Natural killer cell treated with Interleukin-12 subunit alpha and Interleukin-12 subunit beta and Interleukin-15 and Interleukin-18, amount 100 ng/mL, for 72 hours (primary cell): ENCODE data around the gene PVR. TPM values are rescaled to one million over a fixed set of nuclear protein-coding genes. Genes with fewer than 3 reads are reported as not detected.
"Not testable (repeated sequence)": the region's sequence is repeated elsewhere in the genome, so short reads cannot be mapped to it uniquely, and the experiment has no call there.

ENCODE experiments used
- ATAC-seq, 2 donors: fragments of 150-1000 bp; cut with Tn5 transposase in 1 of 2; sonication (Bioruptor Pico), chemical (Tn5 transposase) in 1 of 2; 2 replicates each; pipeline ENCODE4 v1.10.0; 2021
- DNase-seq: peaks from one replicate; pipeline ENCODE4 v3.0.0; 2022; ENCODE audit warnings: low spot score
- H3K27ac Mint-ChIP-seq, 2 donors: 1 replicate in 1 of 2; 2 replicates in 1 of 2; pipeline ENCODE4 v1.8.0; 2022; ENCODE audit warnings: mixed read lengths in 2 of 2, mild to moderate bottlenecking in 1 of 2, moderate library complexity in 1 of 2
- H3K27me3 Mint-ChIP-seq, 2 donors: 1 replicate in 1 of 2; 2 replicates in 1 of 2; pipeline ENCODE4 v1.8.0; 2022; ENCODE audit warnings: mixed read lengths in 2 of 2
- H3K36me3 Mint-ChIP-seq: one replicate; pipeline ENCODE4 v1.8.0; 2022; ENCODE audit warnings: mixed read lengths
- H3K4me1 Mint-ChIP-seq, 2 donors: 1 replicate in 1 of 2; 2 replicates in 1 of 2; pipeline ENCODE4 v1.8.0; 2022; ENCODE audit warnings: low read depth in 2 of 2, mixed read lengths in 2 of 2, mild to moderate bottlenecking in 1 of 2
- H3K4me3 Mint-ChIP-seq: one replicate; pipeline ENCODE4 v1.8.0; 2022; ENCODE audit warnings: mixed read lengths
- H3K9me3 Mint-ChIP-seq: 2 replicates; pipeline ENCODE4 v1.8.0; 2022; ENCODE audit warnings: mixed read lengths
- total RNA-seq, 2 donors: library from RNA; stranded (reverse); gene quantifications; one replicate each; pipeline ENCODE4 v1.2.3, GENCODE V29; 2022

PVR gene
- total RNA-seq, 2 donors from 2014 or later = 11.7 to 20.3 TPM

- Mint-ChIP-seq H3K27me3 (no peaks in the 10 kb centered on the region), H3K27ac (peak overlapping the region in 1 of 2 donors; percentile 57), H3K4me3 (no peak overlapping the region), H3K4me1 (peaks cover 13 to 22% of the 10 kb centered on the region in 2 donors), H3K9me3 (no peaks in the 10 kb centered on the region), H3K36me3 (no peaks in the 10 kb centered on the region)
- ATAC-seq (no peak), DNase-seq (no peak)
Observed at GRCh38 chr19:44609219-44609618, 34.5 kb upstream of the PVR start.

GRCh38 chr19:44610497-44610896, 33.2 kb upstream of the PVR start:
- not testable (repeated sequence) for H3K27me3 Mint-ChIP-seq, H3K36me3 Mint-ChIP-seq, H3K4me3 Mint-ChIP-seq, DNase-seq, H3K27ac Mint-ChIP-seq, H3K9me3 Mint-ChIP-seq, ATAC-seq
- H3K4me1 Mint-ChIP-seq = peaks cover 13 to 22% of the 10 kb centered on the region in 2 donors

- Mint-ChIP-seq H3K9me3 (no peaks in the 10 kb centered on the region), H3K27ac (no peak overlapping the region), H3K4me3 (no peak overlapping the region), H3K36me3 (no peaks in the 10 kb centered on the region), H3K4me1 (peaks cover 13 to 21% of the 10 kb centered on the region in 2 donors), H3K27me3 (no peaks in the 10 kb centered on the region)
- ATAC-seq (no peak), DNase-seq (no peak)
Observed at GRCh38 chr19:44611812-44612295, 31.9 kb upstream of the PVR start.

GRCh38 chr19:44613295-44614178, 30.2 kb upstream of the PVR start, which contains the start of gene IGSF23:
Gene IGSF23 (plus strand): TSS chr19:44613563. CDS start chr19:44613646, 83 bp downstream.
- DNase-seq = no peak
- Mint-ChIP-seq H3K4me1 (peaks cover 0 to 6% of the 10 kb centered on the region in 2 donors), H3K36me3 (no peaks in the 10 kb centered on the region), H3K9me3 (no peaks in the 10 kb centered on the region), H3K27me3 (no peaks in the 10 kb centered on the region), H3K4me3 (no peak within 1 kb of the TSS), H3K27ac (no peak within 1 kb of the TSS)
- ATAC-seq = no peak

DNA sequence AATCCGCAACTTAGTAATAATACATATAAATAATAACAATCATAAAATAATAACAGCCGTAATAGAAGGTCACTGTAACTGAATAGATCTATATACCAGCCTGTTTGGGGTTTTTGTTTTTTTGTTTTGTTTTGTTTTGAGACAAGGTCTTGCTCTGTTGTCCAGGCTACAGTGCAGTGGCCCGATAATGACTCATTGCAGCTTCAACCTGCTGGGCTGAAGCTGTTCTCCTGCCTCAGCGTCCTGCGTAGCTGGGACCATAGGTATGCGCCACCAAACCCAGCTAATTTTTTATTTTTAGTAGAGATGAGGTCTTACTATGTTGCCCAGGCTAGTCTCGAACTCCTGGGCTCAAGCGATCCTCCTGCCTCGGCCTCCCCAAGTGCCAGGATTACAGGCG, 29.4 kb upstream of the PVR start:
- H3K27ac Mint-ChIP-seq = no peak overlapping the region
- no peaks in the 10 kb centered on the region for H3K9me3 Mint-ChIP-seq
- no peak overlapping the region for H3K4me3 Mint-ChIP-seq
- no peaks in the 10 kb centered on the region for H3K36me3 Mint-ChIP-seq
- ATAC-seq (no peak), DNase-seq (no peak)
- no peaks in the 10 kb centered on the region for H3K27me3 Mint-ChIP-seq
- H3K4me1 Mint-ChIP-seq = peaks cover 0 to 2% of the 10 kb centered on the region in 2 donors

- no peak overlapping the region for H3K4me3 Mint-ChIP-seq
- ATAC-seq (no peak), DNase-seq (no peak)
- no peak overlapping the region for H3K27ac Mint-ChIP-seq
- no peaks in the 10 kb centered on the region for H3K36me3 Mint-ChIP-seq
- H3K9me3 Mint-ChIP-seq = no peaks in the 10 kb centered on the region
- H3K27me3 Mint-ChIP-seq = no peaks in the 10 kb centered on the region
- H3K4me1 Mint-ChIP-seq = no peaks in the 10 kb centered on the region
Observed at GRCh38 chr19:44615863-44616247, 27.9 kb upstream of the PVR start.

GRCh38 chr19:44617110-44617880, 26.4 kb upstream of the PVR start:
- Mint-ChIP-seq H3K4me3 (no peak overlapping the region), H3K27ac (no peak overlapping the region), H3K36me3 (no peaks in the 10 kb centered on the region), H3K4me1 (no peaks in the 10 kb centered on the region), H3K27me3 (no peaks in the 10 kb centered on the region), H3K9me3 (no peaks in the 10 kb centered on the region)
- no peak for DNase-seq
- ATAC-seq = no peak

DNA sequence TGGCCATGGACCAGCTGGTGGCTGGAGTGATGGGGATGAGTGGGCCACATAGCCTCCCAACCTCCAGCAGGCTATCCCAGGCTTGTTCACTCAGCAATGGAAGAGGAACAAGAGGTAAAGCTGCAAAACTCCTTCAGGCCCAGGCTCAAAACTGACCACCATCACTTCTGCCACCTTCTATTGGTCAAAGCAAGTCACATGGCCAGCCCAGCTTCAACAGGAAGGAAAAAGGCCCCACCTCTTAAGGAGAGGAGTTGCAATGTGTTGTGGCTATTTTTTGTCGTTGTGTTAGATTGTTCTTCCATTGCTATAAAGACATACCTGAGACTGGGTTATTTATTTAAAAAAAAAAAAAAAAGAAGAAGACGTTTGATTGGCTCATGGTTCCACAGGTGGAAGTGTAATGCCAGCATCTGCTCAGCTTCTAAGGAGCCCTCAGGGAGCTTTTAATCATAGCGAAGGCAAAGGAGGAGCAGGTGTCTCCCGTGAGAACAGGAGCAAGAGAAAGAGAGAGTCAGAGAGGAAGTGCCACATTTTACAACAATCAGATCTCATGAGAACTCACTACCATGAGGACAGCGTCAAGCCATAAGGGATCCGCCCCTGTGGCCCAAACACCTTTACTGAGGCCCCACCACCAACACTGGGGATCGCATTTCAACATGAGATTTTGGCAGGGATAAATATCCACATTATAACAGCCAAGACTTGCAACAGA, 24.9 kb upstream of the PVR start:
- H3K36me3 Mint-ChIP-seq = no peaks in the 10 kb centered on the region
- H3K4me3 Mint-ChIP-seq = no peak overlapping the region
- peaks cover 0 to 1% of the 10 kb centered on the region in 2 donors for H3K27me3 Mint-ChIP-seq
- H3K9me3 Mint-ChIP-seq = no peaks in the 10 kb centered on the region
- no peaks in the 10 kb centered on the region for H3K4me1 Mint-ChIP-seq
- DNase-seq (no peak), ATAC-seq (no peak)
- no peak overlapping the region for H3K27ac Mint-ChIP-seq

- Mint-ChIP-seq H3K4me3 (no peak overlapping the region), H3K9me3 (no peaks in the 10 kb centered on the region), H3K4me1 (no peaks in the 10 kb centered on the region), H3K27me3 (peaks cover 0 to 8% of the 10 kb centered on the region in 2 donors), H3K27ac (no peak overlapping the region), H3K36me3 (no peaks in the 10 kb centered on the region)
- no peak for DNase-seq
- no peak for ATAC-seq
Observed at GRCh38 chr19:44620667-44621066, 23.0 kb upstream of the PVR start.

DNA sequence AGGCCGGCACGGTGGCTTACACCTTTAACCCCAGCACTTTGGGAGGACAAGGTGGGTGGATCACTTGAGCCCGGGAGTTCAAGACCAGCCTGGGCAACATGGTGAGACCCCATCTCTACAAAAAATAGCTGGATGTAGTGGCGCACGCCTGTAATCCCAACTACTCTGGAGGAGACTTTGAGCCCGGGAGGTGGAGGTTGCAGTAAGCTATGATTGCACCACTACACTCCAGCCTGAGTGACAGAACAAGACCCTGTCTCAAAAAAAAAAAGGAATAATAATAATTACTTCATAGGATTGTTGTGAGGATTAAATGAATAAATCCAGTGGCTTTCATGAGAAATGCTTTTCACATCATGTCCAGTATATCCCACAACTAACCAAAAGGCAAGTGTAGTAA, 22.3 kb upstream of the PVR start:
- H3K4me3 Mint-ChIP-seq = no peak overlapping the region
- H3K36me3 Mint-ChIP-seq = no peaks in the 10 kb centered on the region
- H3K27ac Mint-ChIP-seq = no peak overlapping the region
- no peak for ATAC-seq
- no peaks in the 10 kb centered on the region for H3K4me1 Mint-ChIP-seq
- no peak for DNase-seq
- no peaks in the 10 kb centered on the region for H3K9me3 Mint-ChIP-seq
- H3K27me3 Mint-ChIP-seq = peaks cover 0 to 8% of the 10 kb centered on the region in 2 donors

- DNase-seq (no peak), ATAC-seq (no peak)
- no peak overlapping the region for H3K27ac Mint-ChIP-seq
- H3K9me3 Mint-ChIP-seq = no peaks in the 10 kb centered on the region
- peaks cover 0 to 8% of the 10 kb centered on the region in 2 donors for H3K27me3 Mint-ChIP-seq
- H3K36me3 Mint-ChIP-seq = no peaks in the 10 kb centered on the region
- H3K4me1 Mint-ChIP-seq = no peaks in the 10 kb centered on the region
- H3K4me3 Mint-ChIP-seq = no peak overlapping the region
Observed at GRCh38 chr19:44623080-44623479, 20.6 kb upstream of the PVR start.

GRCh38 chr19:44623626-44624025, 20.1 kb upstream of the PVR start:
- Mint-ChIP-seq H3K36me3 (no peaks in the 10 kb centered on the region), H3K4me3 (no peak overlapping the region), H3K27ac (no peak overlapping the region), H3K9me3 (no peaks in the 10 kb centered on the region), H3K4me1 (no peaks in the 10 kb centered on the region), H3K27me3 (peaks cover 0 to 8% of the 10 kb centered on the region in 2 donors)
- DNase-seq (no peak), ATAC-seq (no peak)

GRCh38 chr19:44624840-44625354, 18.8 kb upstream of the PVR start:
- ATAC-seq (no peak), DNase-seq (no peak)
- Mint-ChIP-seq H3K9me3 (no peaks in the 10 kb centered on the region), H3K4me1 (no peaks in the 10 kb centered on the region), H3K36me3 (no peaks in the 10 kb centered on the region), H3K27me3 (peaks cover 0 to 8% of the 10 kb centered on the region in 2 donors), H3K4me3 (no peak overlapping the region), H3K27ac (no peak overlapping the region)
